Neural cell (in vitro differentiated cells): ENCODE measurements around the gene CDC34. TPM values are rescaled to one million over a fixed set of nuclear protein-coding genes. Genes with fewer than 3 reads are reported as not detected.

ENCODE experiments used
- H2AFZ ChIP-seq: fragments of 200-600, 300-800 bp; sonication (generic), shearing (Covaris generic); 2 replicates; pipeline ENCODE4 v1.6.0; 2014; ENCODE audit warnings: low read depth, mild to moderate bottlenecking, antibody characterized with exemption, low read length, moderate library complexity
- H3F3A ChIP-seq: fragments of 200-600 bp; shearing (Covaris generic); 2 replicates; pipeline ENCODE4 v1.6.1; 2016; ENCODE audit warnings: mild to moderate bottlenecking, moderate library complexity, mixed read lengths, antibody characterized with exemption, low read length; ENCODE audit not compliant: insufficient read depth, poor library complexity, severe bottlenecking
- H3K27ac ChIP-seq: fragments of 200-600, 300-800 bp; sonication (generic), shearing (Covaris generic); 2 replicates; pipeline ENCODE4 v1.5.1; 2014; ENCODE audit warnings: mild to moderate bottlenecking, low read length, moderate library complexity
- H3K27me3 ChIP-seq: fragments of 300-800, 200-600 bp; sonication (generic), shearing (Covaris generic); 2 replicates; pipeline ENCODE4 v1.6.0; 2014; ENCODE audit warnings: mild to moderate bottlenecking, low read depth, low read length, moderate library complexity; ENCODE audit not compliant: insufficient read depth
- H3K36me3 ChIP-seq: fragments of 300-800, 200-600 bp; sonication (generic), shearing (Covaris generic); 2 replicates; pipeline ENCODE4 v1.5.1; 2014; ENCODE audit warnings: mild to moderate bottlenecking, antibody characterized with exemption, low read length, moderate library complexity; ENCODE audit not compliant: insufficient read depth
- H3K4me2 ChIP-seq: fragments of 300-800, 200-600 bp; sonication (generic), shearing (Covaris generic); 2 replicates; pipeline ENCODE4 v1.6.0; 2014; ENCODE audit warnings: mild to moderate bottlenecking, low read length
- H3K4me3 ChIP-seq: fragments of 300-800, 200-600 bp; sonication (generic), shearing (Covaris generic); 2 replicates; pipeline ENCODE4 v1.5.1; 2014; ENCODE audit warnings: mild to moderate bottlenecking, low read length, moderate library complexity
- H3K79me2 ChIP-seq: fragments of 200-600 bp; shearing (Covaris generic); replicated peaks from 2 replicates; pipeline ENCODE4 v1.6.0; 2014; ENCODE audit warnings: mild to moderate bottlenecking, low read length, moderate library complexity; ENCODE audit not compliant: insufficient read depth
- H3K9ac ChIP-seq: fragments of 300-800, 200-600 bp; sonication (generic), shearing (Covaris generic); 2 replicates; pipeline ENCODE4 v1.6.1; 2016; ENCODE audit warnings: mild to moderate bottlenecking, low read length, mixed read lengths
- H3K9me2 ChIP-seq: fragments of 200-600 bp; shearing (Covaris generic); 2 replicates; pipeline ENCODE4 v1.6.1; 2016; ENCODE audit warnings: mild to moderate bottlenecking, low read length, mixed read lengths; ENCODE audit not compliant: insufficient read depth
- H3K9me3 ChIP-seq: fragments of 200-600, 300-800 bp; sonication (generic), shearing (Covaris generic); 2 replicates; pipeline ENCODE4 v1.6.1; 2016; ENCODE audit warnings: mild to moderate bottlenecking, mixed run types, low read length, moderate library complexity, mixed read lengths
- H4K20me1 ChIP-seq: fragments of 200-600 bp; shearing (Covaris generic); 2 replicates; pipeline ENCODE4 v1.6.1; 2016; ENCODE audit warnings: mild to moderate bottlenecking, mixed run types; ENCODE audit not compliant: insufficient read depth
- EP300 ChIP-seq: fragments of 450-650 bp; conservative IDR thresholded peaks from 2 replicates; pipeline ENCODE4 v1.6.1; 2014; ENCODE audit warnings: antibody characterized with exemption, mild to moderate bottlenecking, moderate library complexity; ENCODE audit not compliant: poor library complexity, severe bottlenecking
- EZH2 ChIP-seq: fragments of 200-600, 300-800 bp; shearing (Covaris generic), sonication (generic); IDR thresholded peaks from 2 replicates; pipeline ENCODE4 v1.6.1; 2014; ENCODE audit warnings: antibody characterized with exemption, low read length, borderline replicate concordance, mild to moderate bottlenecking; ENCODE audit not compliant: insufficient read depth, poor library complexity, severe bottlenecking
- MXI1 ChIP-seq: fragments of 450-650 bp; conservative IDR thresholded peaks from 2 replicates; pipeline ENCODE4 v1.6.1; 2014; ENCODE audit warnings: antibody characterized with exemption, mild to moderate bottlenecking; ENCODE audit not compliant: poor library complexity, severe bottlenecking
- POLR2AphosphoS5 ChIP-seq: IDR thresholded peaks from 2 replicates; pipeline ENCODE4 v1.6.1; 2012
- RAD21 ChIP-seq: fragments of 450-650 bp; conservative IDR thresholded peaks from 2 replicates; pipeline ENCODE4 v1.6.1; 2014; ENCODE audit warnings: antibody characterized with exemption, mild to moderate bottlenecking, moderate library complexity
- SMC3 ChIP-seq: fragments of 450-650 bp; conservative IDR thresholded peaks from 2 replicates; pipeline ENCODE4 v1.6.1; 2014; ENCODE audit warnings: antibody characterized with exemption, mild to moderate bottlenecking, moderate library complexity; ENCODE audit not compliant: poor library complexity
- TAF1 ChIP-seq: IDR thresholded peaks from 2 replicates; pipeline ENCODE4 v1.6.1; 2012; ENCODE audit warnings: low read depth
- polyA plus RNA-seq: library from polyadenylated mRNA; depleted of rRNA; stranded (reverse); fragments of >200 nt; gene quantifications from 2 replicates; pipeline ENCODE4 v1.2.3, GENCODE V29; 2014
- TF ChIP-seq, protein P1 (sequence below): fragments of 450-650 bp; IDR thresholded peaks from 2 replicates; pipeline ENCODE4 v1.5.1; 2014; ENCODE audit warnings: antibody characterized with exemption, mild to moderate bottlenecking, moderate library complexity; ENCODE audit not compliant: poor library complexity, severe bottlenecking
- TF ChIP-seq, protein P2 (sequence below): IDR thresholded peaks from 2 replicates; pipeline ENCODE4 v1.6.1; 2012; ENCODE audit warnings: borderline replicate concordance

CDC34 gene
- polyA plus RNA-seq, 1 donor from 2014 or later, result 155 TPM

DNA sequence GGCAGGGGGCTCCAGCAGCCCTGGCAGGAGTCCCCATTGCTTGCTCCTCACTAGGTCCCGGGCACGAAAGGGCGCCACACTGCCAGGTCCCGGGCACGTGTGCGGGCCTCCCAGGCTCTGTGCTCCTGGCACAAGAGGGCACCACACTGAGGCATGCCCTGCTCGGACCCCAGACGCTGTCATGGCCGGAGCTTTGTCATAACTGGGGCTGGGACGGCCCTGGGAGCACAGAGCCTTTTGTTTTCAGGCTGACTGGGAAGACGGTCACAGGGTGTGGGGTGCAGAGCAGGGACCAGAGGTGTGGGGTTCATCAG lies 48.2 kb downstream of the CDC34 start:
- Histone ChIP-seq H3K4me3 (no peak overlapping the region), H2AFZ (no peak overlapping the region), H3K79me2 (peaks cover 28% of the 10 kb centered on the region), H3K9me3 (no peaks in the 10 kb centered on the region), H3K9ac (no peak overlapping the region), H3K9me2 (no peaks in the 10 kb centered on the region), H3K36me3 (peaks cover 6% of the 10 kb centered on the region), H3K27me3 (no peaks in the 10 kb centered on the region), H3K4me2 (no peak overlapping the region), H3K27ac (no peak overlapping the region), H4K20me1 (peaks cover 4% of the 10 kb centered on the region), H3F3A (no peaks in the 10 kb centered on the region)
- TF ChIP-seq RAD21, result no peak
- TF ChIP-seq EZH2, result no peak
- TF ChIP-seq, protein P1, sequence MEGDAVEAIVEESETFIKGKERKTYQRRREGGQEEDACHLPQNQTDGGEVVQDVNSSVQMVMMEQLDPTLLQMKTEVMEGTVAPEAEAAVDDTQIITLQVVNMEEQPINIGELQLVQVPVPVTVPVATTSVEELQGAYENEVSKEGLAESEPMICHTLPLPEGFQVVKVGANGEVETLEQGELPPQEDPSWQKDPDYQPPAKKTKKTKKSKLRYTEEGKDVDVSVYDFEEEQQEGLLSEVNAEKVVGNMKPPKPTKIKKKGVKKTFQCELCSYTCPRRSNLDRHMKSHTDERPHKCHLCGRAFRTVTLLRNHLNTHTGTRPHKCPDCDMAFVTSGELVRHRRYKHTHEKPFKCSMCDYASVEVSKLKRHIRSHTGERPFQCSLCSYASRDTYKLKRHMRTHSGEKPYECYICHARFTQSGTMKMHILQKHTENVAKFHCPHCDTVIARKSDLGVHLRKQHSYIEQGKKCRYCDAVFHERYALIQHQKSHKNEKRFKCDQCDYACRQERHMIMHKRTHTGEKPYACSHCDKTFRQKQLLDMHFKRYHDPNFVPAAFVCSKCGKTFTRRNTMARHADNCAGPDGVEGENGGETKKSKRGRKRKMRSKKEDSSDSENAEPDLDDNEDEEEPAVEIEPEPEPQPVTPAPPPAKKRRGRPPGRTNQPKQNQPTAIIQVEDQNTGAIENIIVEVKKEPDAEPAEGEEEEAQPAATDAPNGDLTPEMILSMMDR, result no peak
- TF ChIP-seq SMC3, result no peak
- no peak for TF ChIP-seq EP300
- no peak for TF ChIP-seq MXI1

DNA sequence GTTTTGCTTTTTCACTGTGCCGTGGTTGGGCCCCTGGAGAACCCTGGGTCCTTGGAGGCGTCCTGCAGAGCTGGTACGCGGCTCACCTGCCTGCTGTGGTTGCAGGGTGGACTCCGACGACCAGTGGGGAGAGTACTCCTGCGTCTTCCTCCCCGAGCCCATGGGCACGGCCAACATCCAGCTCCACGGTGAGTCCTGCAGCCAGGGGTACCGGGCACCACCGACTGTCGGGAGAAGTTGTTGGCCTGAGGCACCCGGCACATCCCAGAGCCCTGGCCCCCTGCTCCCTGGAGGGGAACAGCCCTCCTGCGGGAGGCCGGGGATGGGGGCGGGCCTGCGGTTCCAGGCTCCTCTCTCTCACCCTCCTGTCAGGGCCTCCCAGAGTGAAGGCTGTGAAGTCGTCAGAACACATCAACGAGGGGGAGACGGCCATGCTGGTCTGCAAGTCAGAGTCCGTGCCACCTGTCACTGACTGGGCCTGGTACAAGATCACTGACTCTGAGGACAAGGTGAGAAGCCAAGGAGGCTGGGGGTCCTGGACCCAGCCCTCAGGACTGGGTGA lies 48.8 kb downstream of the CDC34 start:
- H3K4me2 ChIP-seq, result no peak overlapping the region
- H3K9me3 ChIP-seq, result no peaks in the 10 kb centered on the region
- no peak overlapping the region for H2AFZ ChIP-seq
- no peak overlapping the region for H3K4me3 ChIP-seq
- no peak overlapping the region for H3K27ac ChIP-seq
- H3K27me3 ChIP-seq, result no peaks in the 10 kb centered on the region
- TF ChIP-seq EZH2 (no peak), RAD21 (no peak), MXI1 (no peak), POLR2AphosphoS5 (no peak), EP300 (no peak), TAF1 (no peak), SMC3 (no peak)
- TF ChIP-seq, protein P1, result no peak
- TF ChIP-seq, protein P2, sequence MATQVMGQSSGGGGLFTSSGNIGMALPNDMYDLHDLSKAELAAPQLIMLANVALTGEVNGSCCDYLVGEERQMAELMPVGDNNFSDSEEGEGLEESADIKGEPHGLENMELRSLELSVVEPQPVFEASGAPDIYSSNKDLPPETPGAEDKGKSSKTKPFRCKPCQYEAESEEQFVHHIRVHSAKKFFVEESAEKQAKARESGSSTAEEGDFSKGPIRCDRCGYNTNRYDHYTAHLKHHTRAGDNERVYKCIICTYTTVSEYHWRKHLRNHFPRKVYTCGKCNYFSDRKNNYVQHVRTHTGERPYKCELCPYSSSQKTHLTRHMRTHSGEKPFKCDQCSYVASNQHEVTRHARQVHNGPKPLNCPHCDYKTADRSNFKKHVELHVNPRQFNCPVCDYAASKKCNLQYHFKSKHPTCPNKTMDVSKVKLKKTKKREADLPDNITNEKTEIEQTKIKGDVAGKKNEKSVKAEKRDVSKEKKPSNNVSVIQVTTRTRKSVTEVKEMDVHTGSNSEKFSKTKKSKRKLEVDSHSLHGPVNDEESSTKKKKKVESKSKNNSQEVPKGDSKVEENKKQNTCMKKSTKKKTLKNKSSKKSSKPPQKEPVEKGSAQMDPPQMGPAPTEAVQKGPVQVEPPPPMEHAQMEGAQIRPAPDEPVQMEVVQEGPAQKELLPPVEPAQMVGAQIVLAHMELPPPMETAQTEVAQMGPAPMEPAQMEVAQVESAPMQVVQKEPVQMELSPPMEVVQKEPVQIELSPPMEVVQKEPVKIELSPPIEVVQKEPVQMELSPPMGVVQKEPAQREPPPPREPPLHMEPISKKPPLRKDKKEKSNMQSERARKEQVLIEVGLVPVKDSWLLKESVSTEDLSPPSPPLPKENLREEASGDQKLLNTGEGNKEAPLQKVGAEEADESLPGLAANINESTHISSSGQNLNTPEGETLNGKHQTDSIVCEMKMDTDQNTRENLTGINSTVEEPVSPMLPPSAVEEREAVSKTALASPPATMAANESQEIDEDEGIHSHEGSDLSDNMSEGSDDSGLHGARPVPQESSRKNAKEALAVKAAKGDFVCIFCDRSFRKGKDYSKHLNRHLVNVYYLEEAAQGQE, result no peak
- no peak overlapping the region for H3K9ac ChIP-seq
- H3F3A ChIP-seq, result no peaks in the 10 kb centered on the region
- peaks cover 6% of the 10 kb centered on the region for H3K36me3 ChIP-seq
- H3K9me2 ChIP-seq, result no peaks in the 10 kb centered on the region
- H3K79me2 ChIP-seq, result peaks cover 26% of the 10 kb centered on the region
- peaks cover 4% of the 10 kb centered on the region for H4K20me1 ChIP-seq
